A673 (cell line): ENCODE results near the gene NOPCHAP1.

ENCODE experiments used
- EZH2 ChIP-seq: fragments of 200-600 bp; sonication (generic); IDR thresholded peaks from 2 replicates; pipeline ENCODE4 v1.6.1; 2017; ENCODE audit warnings: borderline replicate concordance, low read depth, mild to moderate bottlenecking, mixed read lengths, antibody characterized with exemption, low read length; ENCODE audit not compliant: poor library complexity, severe bottlenecking
- TF ChIP-seq, protein P1 (sequence below): fragments of 300-800, 200-600 bp; sonication (generic); conservative IDR thresholded peaks from 2 replicates; pipeline ENCODE4 v1.5.1; 2017; ENCODE audit warnings: low read depth, mild to moderate bottlenecking, antibody characterized with exemption, low read length, moderate library complexity, mixed read lengths

DNA sequence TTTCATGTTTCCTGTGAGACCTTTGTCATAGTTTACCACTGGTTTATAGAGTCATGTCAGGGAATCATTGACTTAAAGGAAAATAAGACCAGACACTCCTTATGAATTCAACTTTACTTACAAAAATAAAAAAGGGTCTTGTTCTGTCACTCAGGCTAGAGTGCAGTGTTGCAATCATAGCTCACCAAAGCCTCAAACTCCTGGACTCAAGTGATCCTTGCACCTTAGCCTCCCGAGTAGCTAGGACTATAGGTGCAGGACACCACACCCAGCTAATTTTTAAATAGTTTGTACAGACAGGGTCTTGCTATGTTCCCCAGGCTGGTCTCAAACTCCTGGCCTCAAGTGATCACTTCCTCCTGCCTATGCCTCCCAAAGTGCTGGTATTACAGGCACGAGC is 47.0 kb upstream of the NOPCHAP1 start:
- TF ChIP-seq, protein P1, sequence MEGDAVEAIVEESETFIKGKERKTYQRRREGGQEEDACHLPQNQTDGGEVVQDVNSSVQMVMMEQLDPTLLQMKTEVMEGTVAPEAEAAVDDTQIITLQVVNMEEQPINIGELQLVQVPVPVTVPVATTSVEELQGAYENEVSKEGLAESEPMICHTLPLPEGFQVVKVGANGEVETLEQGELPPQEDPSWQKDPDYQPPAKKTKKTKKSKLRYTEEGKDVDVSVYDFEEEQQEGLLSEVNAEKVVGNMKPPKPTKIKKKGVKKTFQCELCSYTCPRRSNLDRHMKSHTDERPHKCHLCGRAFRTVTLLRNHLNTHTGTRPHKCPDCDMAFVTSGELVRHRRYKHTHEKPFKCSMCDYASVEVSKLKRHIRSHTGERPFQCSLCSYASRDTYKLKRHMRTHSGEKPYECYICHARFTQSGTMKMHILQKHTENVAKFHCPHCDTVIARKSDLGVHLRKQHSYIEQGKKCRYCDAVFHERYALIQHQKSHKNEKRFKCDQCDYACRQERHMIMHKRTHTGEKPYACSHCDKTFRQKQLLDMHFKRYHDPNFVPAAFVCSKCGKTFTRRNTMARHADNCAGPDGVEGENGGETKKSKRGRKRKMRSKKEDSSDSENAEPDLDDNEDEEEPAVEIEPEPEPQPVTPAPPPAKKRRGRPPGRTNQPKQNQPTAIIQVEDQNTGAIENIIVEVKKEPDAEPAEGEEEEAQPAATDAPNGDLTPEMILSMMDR, result no peak
- TF ChIP-seq EZH2, result no peak
